ENCODE measurements around the gene TBPL1. TPM values are rescaled to one million over a fixed set of nuclear protein-coding genes. Genes with fewer than 3 reads are reported as not detected.

TBPL1 gene
- total RNA-seq, 4 donors from 2014 or later: 4.5 to 8.0 (median 6.0) TPM

DNA sequence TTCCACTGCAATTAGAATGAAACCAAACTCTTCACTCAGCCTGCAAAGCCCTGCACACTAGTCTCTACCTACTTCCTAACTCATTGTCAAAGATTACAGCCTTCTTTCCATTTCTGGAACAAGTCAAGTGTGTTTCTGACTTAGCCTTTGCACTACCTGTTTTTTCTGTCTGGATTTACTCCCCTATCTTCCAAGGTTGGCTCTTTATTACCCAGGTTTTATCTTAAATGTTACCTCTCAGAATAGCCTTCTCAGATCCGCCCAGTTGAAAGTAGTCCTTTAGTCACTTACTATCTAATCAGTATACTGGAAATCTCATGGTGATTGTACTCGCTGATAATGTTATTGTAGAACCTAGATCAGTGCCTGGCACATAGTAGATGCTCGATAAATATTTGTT is 42.7 kb downstream of the TBPL1 start:
- TF ChIP-seq, protein P1, sequence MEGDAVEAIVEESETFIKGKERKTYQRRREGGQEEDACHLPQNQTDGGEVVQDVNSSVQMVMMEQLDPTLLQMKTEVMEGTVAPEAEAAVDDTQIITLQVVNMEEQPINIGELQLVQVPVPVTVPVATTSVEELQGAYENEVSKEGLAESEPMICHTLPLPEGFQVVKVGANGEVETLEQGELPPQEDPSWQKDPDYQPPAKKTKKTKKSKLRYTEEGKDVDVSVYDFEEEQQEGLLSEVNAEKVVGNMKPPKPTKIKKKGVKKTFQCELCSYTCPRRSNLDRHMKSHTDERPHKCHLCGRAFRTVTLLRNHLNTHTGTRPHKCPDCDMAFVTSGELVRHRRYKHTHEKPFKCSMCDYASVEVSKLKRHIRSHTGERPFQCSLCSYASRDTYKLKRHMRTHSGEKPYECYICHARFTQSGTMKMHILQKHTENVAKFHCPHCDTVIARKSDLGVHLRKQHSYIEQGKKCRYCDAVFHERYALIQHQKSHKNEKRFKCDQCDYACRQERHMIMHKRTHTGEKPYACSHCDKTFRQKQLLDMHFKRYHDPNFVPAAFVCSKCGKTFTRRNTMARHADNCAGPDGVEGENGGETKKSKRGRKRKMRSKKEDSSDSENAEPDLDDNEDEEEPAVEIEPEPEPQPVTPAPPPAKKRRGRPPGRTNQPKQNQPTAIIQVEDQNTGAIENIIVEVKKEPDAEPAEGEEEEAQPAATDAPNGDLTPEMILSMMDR (IDR thresholded peaks at IDR 0.05; ENCODE audit: low read depth): no peak

- TF ChIP-seq, protein P1 (IDR thresholded peaks at IDR 0.05; ENCODE audit: low read depth): no peak
Measured at GRCh38 chr6:133997267-133997666, 44.2 kb downstream of the TBPL1 start.

GRCh38 chr6:133999305-133999704 is 46.3 kb downstream of the TBPL1 start:
- TF ChIP-seq, protein P1 (IDR thresholded peaks at IDR 0.05; ENCODE audit: low read depth): no peak

DNA sequence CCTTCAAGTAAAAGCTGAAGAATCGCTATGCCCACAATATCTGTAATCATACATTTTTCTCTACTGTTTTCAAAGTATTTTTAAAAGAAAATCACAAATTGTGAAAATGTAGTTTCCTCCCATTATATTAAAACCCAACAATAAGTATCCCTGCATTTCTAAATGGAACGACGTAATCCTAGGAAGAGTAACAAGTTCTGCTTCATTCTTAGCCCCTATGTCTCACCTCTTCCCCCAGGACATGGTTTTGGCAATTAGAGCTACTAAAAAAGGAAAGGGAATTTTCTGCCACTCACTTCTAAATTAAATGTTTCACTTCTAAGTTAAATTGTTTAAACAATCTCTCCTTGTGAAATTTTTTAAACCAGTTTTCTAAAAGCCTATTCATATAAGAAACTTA is 47.4 kb downstream of the TBPL1 start:
- TF ChIP-seq, protein P1 (IDR thresholded peaks at IDR 0.05; ENCODE audit: low read depth): no peak

- TF ChIP-seq, protein P1 (IDR thresholded peaks at IDR 0.05; ENCODE audit: low read depth): no peak
Measured at GRCh38 chr6:134002821-134003220, 49.8 kb downstream of the TBPL1 start.

- TF ChIP-seq, protein P1 (IDR thresholded peaks at IDR 0.05; ENCODE audit: low read depth): no peak
Measured at GRCh38 chr6:134003542-134003951, 50.5 kb downstream of the TBPL1 start.

- TF ChIP-seq, protein P1 (IDR thresholded peaks at IDR 0.05; ENCODE audit: low read depth): no peak
Measured at GRCh38 chr6:134004714-134005113, 51.7 kb downstream of the TBPL1 start.
